IPS DF 19.7 (cell line): ENCODE results near the gene STK35.

Experiments used
- DNase-seq: peaks from one replicate; pipeline ENCODE4 v3.0.0-alpha.2; 2013; ENCODE audit warnings: low read depth, low spot score

The STK35 gene

GRCh38 chr20:2104236-2104635 is 2.6 kb downstream of the STK35 start:
- no peak for DNase-seq

- no peak for DNase-seq
Measured at GRCh38 chr20:2108498-2108897, 6.9 kb downstream of the STK35 start.

GRCh38 chr20:2108987-2109386 is 7.4 kb downstream of the STK35 start:
- DNase-seq, result no peak

DNA sequence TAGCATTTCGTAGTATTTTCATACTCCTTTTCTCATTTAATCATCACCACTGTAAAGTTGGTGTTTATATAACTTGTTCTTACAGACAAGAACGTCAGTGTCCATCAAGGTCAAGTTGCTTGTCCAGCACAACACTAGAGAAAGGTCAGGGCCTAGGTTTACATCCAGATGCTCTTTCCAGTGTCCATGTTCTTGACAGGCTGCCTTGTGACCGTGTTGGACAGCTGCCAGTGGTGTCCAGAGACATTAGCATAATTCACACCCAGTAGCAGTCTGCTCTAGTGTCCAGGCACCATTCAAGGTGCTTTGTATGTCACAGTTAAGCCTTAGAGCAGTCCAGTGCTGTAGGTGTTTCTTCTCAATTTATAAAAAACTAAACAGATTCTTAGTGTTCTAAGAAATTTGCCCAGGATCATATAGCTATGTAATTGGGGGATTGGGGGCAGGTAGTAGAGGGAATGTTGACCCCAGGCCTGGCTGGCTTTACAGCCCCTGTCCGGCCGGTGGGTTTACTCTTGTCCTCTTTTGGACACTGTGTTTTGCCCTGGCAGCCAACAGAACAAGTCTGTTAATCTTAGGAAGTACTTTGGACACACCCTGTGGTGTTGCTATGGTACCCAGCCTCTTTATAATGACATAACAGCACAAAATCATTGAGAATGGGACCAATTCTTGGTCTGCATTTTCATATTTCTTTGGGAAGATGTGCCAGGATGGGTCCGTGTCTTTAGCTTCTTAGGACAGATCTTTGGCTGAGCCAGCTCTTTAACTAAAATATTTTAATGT is 8.0 kb downstream of the STK35 start:
- DNase-seq, result no peak

DNA sequence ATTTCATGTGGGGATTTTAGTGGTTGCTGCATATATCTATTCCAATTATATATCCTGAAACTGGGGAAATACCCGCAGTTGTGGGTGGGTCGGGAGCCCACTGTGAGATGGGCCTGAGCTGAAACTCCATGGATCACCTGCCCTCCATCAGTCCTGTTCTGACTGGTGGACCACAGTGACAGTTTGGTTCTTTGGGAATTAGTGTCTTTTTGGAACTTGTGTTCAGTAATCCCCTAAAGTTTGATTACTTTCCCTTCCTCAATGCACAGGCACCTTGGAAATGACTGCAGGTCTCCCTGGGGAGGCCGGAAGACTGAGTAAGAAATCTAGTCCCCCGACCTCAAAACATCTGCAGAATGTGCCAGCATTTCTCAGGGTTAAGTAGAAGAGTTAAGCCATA is 11.3 kb downstream of the STK35 start:
- no peak for DNase-seq

- no peak for DNase-seq
Measured at GRCh38 chr20:2114127-2114959, 12.7 kb downstream of the STK35 start.

DNA sequence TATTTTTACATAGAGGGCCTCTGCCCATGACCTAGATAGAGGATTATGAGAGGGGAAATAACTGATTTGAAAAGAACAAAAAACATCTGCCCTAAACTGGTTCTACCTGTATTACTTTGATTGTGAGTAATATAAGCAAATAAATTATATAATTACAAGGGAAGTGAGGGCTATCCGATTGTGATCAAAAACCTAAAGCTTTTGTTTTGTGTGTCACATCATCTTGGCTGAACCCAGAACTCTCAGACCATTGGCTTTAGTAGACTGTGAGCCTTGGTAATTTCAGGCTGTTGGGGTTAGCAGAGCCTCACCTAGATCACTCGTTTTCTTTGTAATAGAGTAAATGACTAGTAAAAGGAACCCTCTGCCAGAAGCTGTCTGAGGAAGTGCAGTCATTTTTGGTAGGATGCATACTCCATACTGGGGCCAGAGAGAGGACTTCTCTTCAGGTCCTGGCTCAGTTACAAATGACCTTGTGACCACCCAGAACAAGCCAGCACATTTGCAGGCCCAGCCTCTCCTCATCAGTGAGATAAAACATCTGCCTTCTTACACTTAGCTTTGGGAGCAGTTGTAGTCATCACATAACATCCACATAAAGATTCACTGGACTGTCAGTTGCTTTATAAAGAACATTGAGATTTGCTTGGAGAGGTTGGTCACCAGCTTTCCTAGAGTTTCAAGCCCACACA is 13.5 kb downstream of the STK35 start:
- no peak for DNase-seq

GRCh38 chr20:2116170-2116940 is 14.7 kb downstream of the STK35 start:
- no peak for DNase-seq

DNA sequence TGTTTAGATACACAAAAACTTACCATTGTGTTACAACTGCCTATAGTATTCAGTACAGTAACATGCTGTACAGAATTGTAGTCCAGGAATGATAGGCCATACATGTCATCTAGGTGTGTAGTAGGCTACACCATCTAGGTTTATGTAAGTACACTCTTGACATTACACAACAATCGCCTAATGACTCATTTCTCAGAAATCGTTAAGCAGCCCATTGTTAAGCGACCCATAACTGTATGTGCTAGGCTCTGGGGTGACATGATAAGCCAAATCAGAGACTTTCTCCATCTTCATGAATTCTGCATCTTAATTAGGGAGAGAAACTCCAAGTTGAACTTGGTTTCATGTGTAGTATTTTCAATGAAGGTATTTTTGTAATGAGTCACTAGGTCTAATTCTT is 17.2 kb downstream of the STK35 start:
- DNase-seq, result no peak

DNA sequence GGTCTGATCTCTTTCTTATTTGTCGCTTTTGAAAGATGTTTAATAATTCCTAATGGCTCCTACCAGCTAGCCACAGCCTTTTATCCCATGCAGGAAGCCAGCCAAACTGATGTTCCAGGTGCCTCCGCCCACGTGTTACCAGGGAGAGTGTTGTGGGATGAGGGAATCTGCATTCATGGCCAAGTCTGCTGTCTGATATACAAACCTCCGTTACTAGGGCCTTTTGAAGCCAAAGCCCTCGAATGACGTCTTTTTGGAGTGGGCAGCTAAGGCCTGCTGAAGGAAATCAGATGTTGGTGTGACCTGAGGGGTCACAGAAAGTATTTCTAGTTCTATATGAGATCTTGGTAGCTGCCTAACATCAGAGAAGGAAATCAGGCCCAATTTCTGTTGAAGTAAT is 21.3 kb downstream of the STK35 start:
- DNase-seq, result no peak

- DNase-seq, result no peak
Measured at GRCh38 chr20:2123720-2124119, 22.1 kb downstream of the STK35 start.

GRCh38 chr20:2124564-2125213 is 23.1 kb downstream of the STK35 start:
- no peak for DNase-seq

DNA sequence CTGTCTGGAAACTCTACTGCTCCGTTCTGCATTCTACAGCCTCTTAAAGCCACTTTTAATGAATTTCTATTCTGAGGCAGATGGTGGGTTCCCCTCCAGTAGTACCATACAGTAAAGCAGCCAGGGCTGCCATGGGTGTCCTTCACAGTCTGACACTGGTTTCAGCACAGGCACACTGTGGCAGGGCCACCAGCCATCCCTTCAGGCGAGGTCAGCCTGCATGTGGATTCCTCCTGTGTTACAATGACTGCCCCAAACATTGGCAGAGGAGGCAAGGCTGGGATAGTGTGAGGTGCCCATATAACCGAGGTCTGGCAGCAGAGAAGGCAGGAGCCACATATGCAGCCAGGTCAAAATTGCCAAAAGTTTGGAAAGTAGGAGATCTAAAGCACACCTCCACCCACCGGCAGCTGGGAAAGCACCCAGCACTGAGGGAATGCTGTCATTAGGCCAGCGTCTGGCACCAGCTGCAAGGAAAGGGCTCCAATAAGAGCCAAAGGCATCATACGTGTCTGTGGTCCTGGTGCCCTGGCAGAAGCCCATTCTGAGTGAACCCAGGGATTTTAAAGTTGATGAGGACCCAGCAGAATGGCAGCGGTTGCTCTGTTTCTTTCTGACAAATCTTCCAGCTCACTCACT is 24.0 kb downstream of the STK35 start:
- no peak for DNase-seq

GRCh38 chr20:2127238-2127637 is 25.6 kb downstream of the STK35 start:
- DNase-seq, result no peak

GRCh38 chr20:2128542-2128941 is 26.9 kb downstream of the STK35 start:
- no peak for DNase-seq

DNA sequence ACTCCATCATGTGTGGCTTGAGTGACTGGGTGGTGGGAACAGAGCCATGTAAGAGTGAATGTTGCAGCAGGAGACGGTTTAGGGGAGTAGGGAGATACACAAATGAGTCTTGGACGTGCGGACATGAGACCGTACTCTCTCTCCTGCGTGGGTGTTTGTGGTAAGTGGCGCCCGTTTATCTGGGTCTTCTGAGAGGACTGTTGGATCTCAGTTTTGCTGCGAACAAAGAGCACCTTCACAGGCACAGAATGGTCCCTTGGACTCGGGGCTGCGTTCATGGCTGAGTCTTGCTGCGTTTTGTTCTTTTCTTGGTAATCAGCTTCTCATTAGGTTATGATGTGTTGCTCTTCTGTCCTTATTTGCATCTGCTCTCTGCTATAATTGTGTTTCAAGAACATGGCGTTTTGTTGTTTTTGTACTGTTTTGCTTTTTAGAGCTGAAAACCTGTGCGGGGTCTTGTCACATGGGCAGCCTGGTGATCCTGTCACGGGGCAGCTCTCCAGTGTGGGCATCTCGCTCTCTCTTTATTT is 28.5 kb downstream of the STK35 start:
- no peak for DNase-seq

- no peak for DNase-seq
Measured at GRCh38 chr20:2130683-2131082, 29.1 kb downstream of the STK35 start.

DNA sequence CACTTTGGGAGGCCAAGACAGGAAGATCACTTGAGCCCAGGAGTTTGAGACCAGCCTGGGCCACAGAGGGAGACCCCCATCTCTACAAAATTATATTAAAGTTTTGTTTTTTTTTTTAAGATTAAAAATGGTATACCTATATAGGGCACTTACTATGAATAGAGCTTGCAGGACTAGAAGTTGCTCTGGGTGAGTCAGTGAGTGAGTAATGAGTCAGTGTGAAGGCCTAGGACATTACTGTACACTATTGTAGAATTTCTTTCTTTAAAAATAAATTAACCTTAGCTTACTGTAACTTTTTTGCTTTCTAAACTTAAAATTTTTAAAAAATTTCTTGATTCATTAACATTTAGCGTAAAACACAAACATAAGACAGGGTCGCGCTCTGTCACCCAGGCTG is 29.7 kb downstream of the STK35 start:
- no peak for DNase-seq

DNA sequence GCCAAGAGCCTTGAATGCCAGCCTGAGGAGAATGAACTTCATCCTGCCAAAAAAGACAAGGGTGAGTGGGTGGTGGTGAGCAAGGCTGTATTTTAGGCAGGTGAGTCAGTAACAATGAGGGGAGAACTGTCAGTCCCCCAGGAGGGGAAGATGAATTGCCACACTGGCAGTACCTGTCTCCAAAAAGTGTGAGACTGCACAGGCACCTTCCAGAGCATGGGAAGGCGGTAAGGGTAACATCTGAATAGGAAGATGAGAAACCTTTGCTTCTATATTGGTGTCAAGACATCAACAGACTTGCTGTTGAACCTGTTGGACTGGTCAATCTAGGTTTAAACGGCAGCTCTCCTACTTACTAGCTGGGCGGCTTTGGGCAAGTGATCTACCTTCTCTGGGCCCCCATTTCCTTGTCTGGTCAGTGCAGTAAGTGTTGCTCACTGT is 30.9 kb downstream of the STK35 start:
- no peak for DNase-seq
